ENCODE data around the gene NFIA.

NFIA gene

GRCh38 chr1:61184040-61184713 lies 101.8 kb downstream of the NFIA start (continued):
- TF ChIP-seq, protein P1, sequence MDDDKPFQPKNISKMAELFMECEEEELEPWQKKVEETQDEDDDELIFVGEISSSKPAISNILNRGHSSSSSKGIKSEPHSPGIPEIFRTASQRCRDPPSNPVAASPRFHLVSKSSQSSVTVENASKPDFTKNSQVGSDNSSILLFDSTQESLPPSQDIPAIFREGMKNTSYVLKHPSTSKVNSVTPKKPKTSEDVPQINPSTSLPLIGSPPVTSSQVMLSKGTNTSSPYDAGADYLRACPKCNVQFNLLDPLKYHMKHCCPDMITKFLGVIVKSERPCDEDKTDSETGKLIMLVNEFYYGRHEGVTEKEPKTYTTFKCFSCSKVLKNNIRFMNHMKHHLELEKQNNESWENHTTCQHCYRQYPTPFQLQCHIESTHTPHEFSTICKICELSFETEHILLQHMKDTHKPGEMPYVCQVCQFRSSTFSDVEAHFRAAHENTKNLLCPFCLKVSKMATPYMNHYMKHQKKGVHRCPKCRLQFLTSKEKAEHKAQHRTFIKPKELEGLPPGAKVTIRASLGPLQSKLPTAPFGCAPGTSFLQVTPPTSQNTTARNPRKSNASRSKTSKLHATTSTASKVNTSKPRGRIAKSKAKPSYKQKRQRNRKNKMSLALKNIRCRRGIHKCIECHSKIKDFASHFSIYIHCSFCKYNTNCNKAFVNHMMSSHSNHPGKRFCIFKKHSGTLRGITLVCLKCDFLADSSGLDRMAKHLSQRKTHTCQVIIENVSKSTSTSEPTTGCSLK (tag by site-specific recombination; IDR thresholded peaks at IDR 0.05), result no peak
- TF ChIP-seq ZSCAN30 (tag by site-specific recombination; IDR thresholded peaks at IDR 0.05), result no peak
- TF ChIP-seq PRDM1 (tag by site-specific recombination; IDR thresholded peaks at IDR 0.05), result peak; percentile 77
- TF ChIP-seq ZNF660 (tag by site-specific recombination; IDR thresholded peaks at IDR 0.05), result peak; percentile 91
- peak; percentile 51; the same call in 1 of the 2 replicates for TF ChIP-seq ZNF394 (tag by site-specific recombination; IDR thresholded peaks at IDR 0.05; ENCODE audit: borderline replicate concordance)
- TF ChIP-seq ZBTB44 (tag by site-specific recombination; IDR thresholded peaks at IDR 0.05), result peak; percentile 63; the same call in 1 of the 2 replicates
- TF ChIP-seq CTCF (tag by site-specific recombination; IDR thresholded peaks at IDR 0.05), result peak; percentile 12; the same call in 1 of the 2 replicates
- TF ChIP-seq ZBTB8A (tag by site-specific recombination; IDR thresholded peaks at IDR 0.05), result peak; percentile 39
- 0 out of 2 replicates have a peak, but pooled peaks have one; percentile 49 for TF ChIP-seq YY2 (tag by site-specific recombination; IDR thresholded peaks at IDR 0.05)
- TF ChIP-seq ZNF362 (tag by site-specific recombination; IDR thresholded peaks at IDR 0.05), result peak; percentile 87

GRCh38 chr1:61184714-61185106 lies 102.3 kb downstream of the NFIA start:
- POLR2A ChIA-PET, result interaction anchor here (0.6 to 0.9 kb wide), 2 partner anchors 103 to 108 kb away, joined by 3 to 12 read pairs; no protein-coding TSS in a partner anchor
- no peaks in the 10 kb centered on the region for H3K9me3 ChIP-seq (ENCODE audit: control insufficient read depth, insufficient read depth, low read depth, low read length)
- no peak overlapping the region for H3K4me3 ChIP-seq (ENCODE audit: low read depth, low read length)
- CTCF ChIA-PET, result interaction anchor here (0.6 kb wide), 1 partner anchor 10 kb away, joined by 3 read pairs; no protein-coding TSS in a partner anchor
- peak overlapping the region; percentile 58 for H3K27ac ChIP-seq (ENCODE audit: extremely low read depth, low read depth, low read length)
- no peaks in the 10 kb centered on the region for H3K36me3 ChIP-seq (ENCODE audit: control insufficient read depth in 2 of 2, insufficient read depth in 1 of 2, low read length in 2 of 2)
- TF ChIP-seq RBAK (tag by site-specific recombination; IDR thresholded peaks at IDR 0.05), result no peak
- TF ChIP-seq PRDM1 (tag by site-specific recombination; IDR thresholded peaks at IDR 0.05), result peak; percentile 3; the same call in 1 of the 2 replicates
- H3K4me1 ChIP-seq (ENCODE audit: control insufficient read depth, insufficient read depth, low read length), result peaks cover 29% of the 10 kb centered on the region

GRCh38 chr1:61186753-61187152 lies 104.4 kb downstream of the NFIA start:
- H3K4me1 ChIP-seq (ENCODE audit: control insufficient read depth, insufficient read depth, low read length), result peaks cover 25% of the 10 kb centered on the region
- ChIA-PET CTCF (interaction anchor here (0.7 kb wide), 1 partner anchor 143 kb away, joined by 3 read pairs; no protein-coding TSS in a partner anchor), POLR2A (no interaction called here)
- no peak overlapping the region for H3K4me3 ChIP-seq (ENCODE audit: low read depth, low read length)
- TF ChIP-seq ZNF747 (tag by site-specific recombination; IDR thresholded peaks at IDR 0.05), result no peak
- no peak for TF ChIP-seq RBAK (tag by site-specific recombination; IDR thresholded peaks at IDR 0.05)
- no peak for TF ChIP-seq KLF16 (tag by site-specific recombination; IDR thresholded peaks at IDR 0.05)
- TF ChIP-seq ZEB2 (tag by site-specific recombination; IDR thresholded peaks at IDR 0.05), result no peak
- TF ChIP-seq ZNF558 (tag by site-specific recombination; IDR thresholded peaks at IDR 0.05), result no peak
- no peak for TF ChIP-seq ZNF521 (tag by site-specific recombination; IDR thresholded peaks at IDR 0.05)
- TF ChIP-seq ZNF157 (tag by site-specific recombination; IDR thresholded peaks at IDR 0.05), result no peak
- TF ChIP-seq ZNF416 (tag by site-specific recombination; IDR thresholded peaks at IDR 0.05), result no peak
- no peak for TF ChIP-seq MYNN (tag by site-specific recombination; IDR thresholded peaks at IDR 0.05; ENCODE audit: borderline replicate concordance)
- TF ChIP-seq ZNF654 (tag by site-specific recombination; IDR thresholded peaks at IDR 0.05; ENCODE audit: low read depth), result no peak
- no peaks in the 10 kb centered on the region for H3K36me3 ChIP-seq (ENCODE audit: control insufficient read depth in 2 of 2, insufficient read depth in 1 of 2, low read length in 2 of 2)
- no peak overlapping the region for H3K27ac ChIP-seq (ENCODE audit: extremely low read depth, low read depth, low read length)
- no peaks in the 10 kb centered on the region for H3K9me3 ChIP-seq (ENCODE audit: control insufficient read depth, insufficient read depth, low read depth, low read length)

Data from HEK293 (cell line).